GM12801 (cell line): Measurements from ENCODE around the gene FHIT.

Source experiments
- CTCF ChIP-seq: IDR thresholded peaks from one replicate; pipeline ENCODE4 v1.5.1; 2011; ENCODE audit warnings: control low read depth; ENCODE audit not compliant: insufficient read length; ENCODE audit errors: extremely low read depth

Gene FHIT

GRCh38 chr3:59990915-59991314 lies 1260.3 kb downstream of the FHIT start:
- no peak for TF ChIP-seq CTCF

- no peak for TF ChIP-seq CTCF
Observed at GRCh38 chr3:59982510-59982909, 1268.7 kb downstream of the FHIT start.

- no peak for TF ChIP-seq CTCF
Observed at GRCh38 chr3:59981377-59981776, 1269.9 kb downstream of the FHIT start.

- TF ChIP-seq CTCF: no peak
Observed at GRCh38 chr3:59980576-59980975, 1270.7 kb downstream of the FHIT start.

GRCh38 chr3:59979542-59979941 lies 1271.7 kb downstream of the FHIT start:
- no peak for TF ChIP-seq CTCF

- TF ChIP-seq CTCF: no peak
Observed at GRCh38 chr3:59978979-59979378, 1272.3 kb downstream of the FHIT start.

GRCh38 chr3:59970796-59971195 lies 1280.5 kb downstream of the FHIT start:
- no peak for TF ChIP-seq CTCF

GRCh38 chr3:59970376-59970775 lies 1280.9 kb downstream of the FHIT start:
- TF ChIP-seq CTCF: no peak
